Bladder microvascular endothelial cell (primary cell): ENCODE data around the gene NPIPB13. TPM values are rescaled to one million over a fixed set of nuclear protein-coding genes. Genes with fewer than 3 reads are reported as not detected.

Source experiments
- total RNA-seq: library from RNA; depleted of rRNA; stranded (reverse); fragments of >200 nt; gene quantifications from 2 replicates; pipeline ENCODE4 v1.2.3, GENCODE V29; 2014

Gene NPIPB13
- total RNA-seq, result 0.16 and 6.2 TPM in 2 replicates

DNA sequence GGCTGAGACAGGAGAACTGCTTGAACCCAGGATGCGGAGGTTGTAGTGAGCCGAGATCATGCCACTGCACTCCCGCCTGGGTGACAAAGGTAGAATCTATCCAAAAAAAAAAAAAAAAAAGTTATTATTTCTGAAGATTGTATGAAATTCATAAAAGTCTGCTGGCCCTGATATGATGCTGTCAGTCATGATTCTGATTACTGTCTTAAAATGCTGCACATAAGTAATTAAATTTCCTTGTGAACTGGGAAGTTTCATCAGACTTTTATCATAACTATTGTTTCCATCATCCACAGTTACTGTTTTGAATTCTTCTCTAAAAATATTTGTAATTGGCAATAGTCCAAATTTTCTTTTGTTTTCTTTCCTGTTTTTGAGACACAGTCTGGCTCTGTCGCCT, at the start of gene NPIPB13:
TSS of gene NPIPB13 (minus strand) at position 101 of the 400 bp plus-strand sequence. CDS start 2,906 bp downstream, outside the sequence.

DNA sequence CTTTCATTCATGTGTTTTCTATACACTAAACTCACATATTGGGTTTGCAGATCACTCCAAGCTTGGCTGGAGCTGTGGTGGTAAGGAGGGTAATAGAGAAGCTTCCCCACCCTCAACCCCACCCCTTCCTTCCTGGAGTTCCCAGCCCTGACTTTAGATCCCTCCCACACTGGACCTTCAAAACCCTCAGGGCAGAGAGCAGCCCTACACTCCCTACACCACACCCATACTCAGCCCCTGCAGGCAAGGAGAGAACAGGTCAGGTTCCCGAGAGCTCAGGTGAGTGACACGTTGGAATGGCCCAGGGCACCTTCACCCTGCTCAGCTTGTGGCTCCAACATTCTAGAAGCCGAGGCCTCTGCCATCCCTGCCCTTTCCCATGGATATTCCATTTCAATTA, 49.2 kb downstream of the NPIPB13 start, which contains the start of gene SULT1A3:
TSS of gene SULT1A3 (plus strand) at position 207 of the 400 bp plus-strand sequence. CDS start 1,474 bp downstream, outside the sequence.

Other genes starting within 250 kb of the NPIPB13 start
- 0.32 and 0.63 TPM in 2 replicates for gene DOC2A, start 237.5 kb downstream of the NPIPB13 start, total RNA-seq
- gene C16orf92, start 225.3 kb downstream of the NPIPB13 start, total RNA-seq, result not detected in 2 replicates
- 0.16 TPM in 1 of 2 replicates, not detected in the other for gene TLCD3B, start 217.2 kb downstream of the NPIPB13 start, total RNA-seq
- 249 and 321 TPM in 2 replicates for gene ALDOA, start 182.7 kb downstream of the NPIPB13 start, total RNA-seq
- gene PPP4C, start 172.5 kb downstream of the NPIPB13 start, total RNA-seq, result 205 and 215 TPM in 2 replicates
- 0.16 and 0.19 TPM in 2 replicates for gene TBX6, start 156.6 kb downstream of the NPIPB13 start, total RNA-seq
- gene YPEL3, start 152.3 kb downstream of the NPIPB13 start, total RNA-seq, result 13.6 and 18.4 TPM in 2 replicates
- gene GDPD3, start 134.9 kb downstream of the NPIPB13 start, total RNA-seq, result 0.49 and 2.5 TPM in 2 replicates
- gene MAPK3, start 125.3 kb downstream of the NPIPB13 start, total RNA-seq, result 27.4 and 39.0 TPM in 2 replicates
- 3.1 and 3.2 TPM in 2 replicates for gene CORO1A, start 64.9 kb downstream of the NPIPB13 start, total RNA-seq
- 28.4 and 30.9 TPM in 2 replicates for gene BOLA2B, start 54.8 kb downstream of the NPIPB13 start, total RNA-seq
- 41.9 and 45.5 TPM in 2 replicates for gene SLX1A, start 54.6 kb downstream of the NPIPB13 start, total RNA-seq
- 2.3 and 4.7 TPM in 2 replicates for gene SULT1A3, start 49.2 kb downstream of the NPIPB13 start, total RNA-seq
- 42.1 and 51.8 TPM in 2 replicates for gene CD2BP2, start 106.8 kb upstream of the NPIPB13 start, total RNA-seq
- 26.9 and 47.2 TPM in 2 replicates for gene TBC1D10B, start 122.0 kb upstream of the NPIPB13 start, total RNA-seq
- gene MYL11, start 126.3 kb upstream of the NPIPB13 start, total RNA-seq, result 0.97 TPM in 1 of 2 replicates, not detected in the other
- 0.50 TPM in 1 of 2 replicates, not detected in the other for gene SEPTIN1, start 134.1 kb upstream of the NPIPB13 start, total RNA-seq
- gene ZNF48, start 146.9 kb upstream of the NPIPB13 start, total RNA-seq, result 9.1 and 13.3 TPM in 2 replicates
- 7.8 and 9.0 TPM in 2 replicates for gene ZNF771, start 159.1 kb upstream of the NPIPB13 start, total RNA-seq
- gene DCTPP1, start 181.6 kb upstream of the NPIPB13 start, total RNA-seq, result 29.2 and 37.9 TPM in 2 replicates
- gene SEPHS2, start 197.4 kb upstream of the NPIPB13 start, total RNA-seq, result 11.2 and 18.0 TPM in 2 replicates
- gene ITGAL, start 224.3 kb upstream of the NPIPB13 start, total RNA-seq, result not detected in 2 replicates